Measurements from ENCODE around the gene HTT.

Gene HTT

GRCh38 chr4:3083732-3084131 lies 9.3 kb downstream of the HTT start:
- Histone ChIP-seq H3K4me3 (ENCODE audit: low read length, poor library complexity, severe bottlenecking) (no peak overlapping the region), H3K27me3 (ENCODE audit: insufficient read depth, low read length, poor library complexity, severe bottlenecking) (no peaks in the 10 kb centered on the region), H3K9me3 (ENCODE audit: insufficient read depth, low read depth, low read length) (no peaks in the 10 kb centered on the region), H3K4me2 (ENCODE audit: low read depth, low read length, poor library complexity, severe bottlenecking) (no peak overlapping the region), H3K9me2 (replicated peaks; ENCODE audit: low read depth, low read length) (no peaks in the 10 kb centered on the region), H3F3A (ENCODE audit: low read depth) (no peaks in the 10 kb centered on the region), H3K4me1 (ENCODE audit: insufficient read depth, low read length, poor library complexity, severe bottlenecking) (peaks cover 33% of the 10 kb centered on the region), H2AFZ (ENCODE audit: low read length) (no peak overlapping the region), H3K9ac (ENCODE audit: low read depth, low read length, poor library complexity, severe bottlenecking) (no peak overlapping the region), H4K20me1 (ENCODE audit: insufficient read depth, low read length, poor library complexity, severe bottlenecking) (peaks cover 24% of the 10 kb centered on the region), H3K79me2 (ENCODE audit: insufficient read depth, low read length) (peaks cover 72% of the 10 kb centered on the region), H3K36me3 (ENCODE audit: insufficient read depth, low read length) (peaks cover 15% of the 10 kb centered on the region; the same call in 1 of the 2 replicates)
- TF ChIP-seq EZH2phosphoT487 (IDR thresholded peaks at IDR 0.05; ENCODE audit: borderline replicate concordance) (no peak), CTCF (conservative IDR thresholded peaks at IDR 0.05; ENCODE audit: low read length) (no peak)

- H3K4me1 ChIP-seq (ENCODE audit: insufficient read depth, low read length, poor library complexity, severe bottlenecking), result peaks cover 13% of the 10 kb centered on the region
- H3F3A ChIP-seq (ENCODE audit: low read depth), result no peaks in the 10 kb centered on the region
- no peaks in the 10 kb centered on the region for H3K27me3 ChIP-seq (ENCODE audit: insufficient read depth, low read length, poor library complexity, severe bottlenecking)
- no peaks in the 10 kb centered on the region for H3K9me2 ChIP-seq (replicated peaks; ENCODE audit: low read depth, low read length)
- H4K20me1 ChIP-seq (ENCODE audit: insufficient read depth, low read length, poor library complexity, severe bottlenecking), result peaks cover 8% of the 10 kb centered on the region
- TF ChIP-seq EZH2phosphoT487 (IDR thresholded peaks at IDR 0.05; ENCODE audit: borderline replicate concordance), result no peak
- no peak for TF ChIP-seq CTCF (conservative IDR thresholded peaks at IDR 0.05; ENCODE audit: low read length)
- no peak overlapping the region for H3K9ac ChIP-seq (ENCODE audit: low read depth, low read length, poor library complexity, severe bottlenecking)
- no peak overlapping the region for H3K4me3 ChIP-seq (ENCODE audit: low read length, poor library complexity, severe bottlenecking)
- H2AFZ ChIP-seq (ENCODE audit: low read length), result no peak overlapping the region
- H3K36me3 ChIP-seq (ENCODE audit: insufficient read depth, low read length), result peaks cover 32% of the 10 kb centered on the region; the same call in 1 of the 2 replicates
- H3K4me2 ChIP-seq (ENCODE audit: low read depth, low read length, poor library complexity, severe bottlenecking), result no peak overlapping the region
- no peaks in the 10 kb centered on the region for H3K9me3 ChIP-seq (ENCODE audit: insufficient read depth, low read depth, low read length)
- H3K79me2 ChIP-seq (ENCODE audit: insufficient read depth, low read length), result peaks cover 49% of the 10 kb centered on the region
These were observed 11.6 kb downstream of the HTT start for GRCh38 chr4:3085948-3086670.

- Histone ChIP-seq H3K9me2 (replicated peaks; ENCODE audit: low read depth, low read length) (no peaks in the 10 kb centered on the region), H3K9me3 (ENCODE audit: insufficient read depth, low read depth, low read length) (no peaks in the 10 kb centered on the region), H3K4me3 (ENCODE audit: low read length, poor library complexity, severe bottlenecking) (no peak overlapping the region), H3F3A (ENCODE audit: low read depth) (no peaks in the 10 kb centered on the region), H3K4me2 (ENCODE audit: low read depth, low read length, poor library complexity, severe bottlenecking) (no peak overlapping the region), H4K20me1 (ENCODE audit: insufficient read depth, low read length, poor library complexity, severe bottlenecking) (peaks cover 6% of the 10 kb centered on the region), H3K79me2 (ENCODE audit: insufficient read depth, low read length) (peaks cover 37% of the 10 kb centered on the region), H3K27me3 (ENCODE audit: insufficient read depth, low read length, poor library complexity, severe bottlenecking) (no peaks in the 10 kb centered on the region), H3K9ac (ENCODE audit: low read depth, low read length, poor library complexity, severe bottlenecking) (no peak overlapping the region), H3K4me1 (ENCODE audit: insufficient read depth, low read length, poor library complexity, severe bottlenecking) (peaks cover 8% of the 10 kb centered on the region), H2AFZ (ENCODE audit: low read length) (no peak overlapping the region), H3K36me3 (ENCODE audit: insufficient read depth, low read length) (peaks cover 38% of the 10 kb centered on the region; the same call in 1 of the 2 replicates)
- TF ChIP-seq EZH2phosphoT487 (IDR thresholded peaks at IDR 0.05; ENCODE audit: borderline replicate concordance) (no peak), CTCF (conservative IDR thresholded peaks at IDR 0.05; ENCODE audit: low read length) (no peak)
These were observed 12.8 kb downstream of the HTT start for GRCh38 chr4:3087115-3087797.

Data from Loucy (cell line).